Activated CD4-positive, alpha-beta T cell treated with anti-CD3 and anti-CD28 coated beads, Interleukin-2, amount 10 ng/mL, durations not matched to agents 7 days and 5 days (primary cell): ENCODE data around the gene MYOF. TPM values are rescaled to one million over a fixed set of nuclear protein-coding genes. Genes with fewer than 3 reads are reported as not detected.
"Not testable (repeated sequence)": the region's sequence is repeated elsewhere in the genome, so short reads cannot be mapped to it uniquely, and the experiment has no call there.

ENCODE experiments used
- CTCF ChIA-PET: fragments of 350-600 bp; sonication (Branson Sonifier 250); formaldehyde crosslinking; loops from one replicate; lab custom pipeline; 2021; ENCODE audit warnings: antibody characterized with exemption; lab: Charles Lee
- POLR2A ChIA-PET: fragments of 350-600 bp; sonication (Branson Sonifier 250); formaldehyde crosslinking; loops from one replicate; lab custom pipeline; 2021; ENCODE audit warnings: antibody characterized with exemption; lab: Charles Lee
- DNase-seq: peaks from one replicate; pipeline ENCODE4 v3.0.0-alpha.2; 2020
- H3K27ac Mint-ChIP-seq: one replicate; pipeline ENCODE4 v1.8.0; 2021; ENCODE audit warnings: mild to moderate bottlenecking, moderate library complexity, mixed read lengths
- H3K27me3 Mint-ChIP-seq: one replicate; pipeline ENCODE4 v1.8.0; 2021; ENCODE audit warnings: mixed read lengths
- H3K36me3 Mint-ChIP-seq: one replicate; pipeline ENCODE4 v1.8.0; 2021; ENCODE audit warnings: low read depth, mixed read lengths
- H3K4me1 Mint-ChIP-seq: one replicate; pipeline ENCODE4 v1.8.0; 2021; ENCODE audit warnings: mixed read lengths
- H3K4me3 Mint-ChIP-seq: one replicate; pipeline ENCODE4 v1.8.0; 2021; ENCODE audit warnings: mild to moderate bottlenecking, moderate library complexity, mixed read lengths
- H3K9me3 Mint-ChIP-seq: one replicate; pipeline ENCODE4 v1.8.0; 2021; ENCODE audit warnings: mixed read lengths
- total RNA-seq, 2 experiments: library from RNA; stranded (reverse); gene quantifications; one replicate each; pipeline ENCODE4 v1.2.3, GENCODE V29; 2021

MYOF gene
- total RNA-seq, 2 experiments from 2014 or later = 1.4 to 2.7 TPM

DNA sequence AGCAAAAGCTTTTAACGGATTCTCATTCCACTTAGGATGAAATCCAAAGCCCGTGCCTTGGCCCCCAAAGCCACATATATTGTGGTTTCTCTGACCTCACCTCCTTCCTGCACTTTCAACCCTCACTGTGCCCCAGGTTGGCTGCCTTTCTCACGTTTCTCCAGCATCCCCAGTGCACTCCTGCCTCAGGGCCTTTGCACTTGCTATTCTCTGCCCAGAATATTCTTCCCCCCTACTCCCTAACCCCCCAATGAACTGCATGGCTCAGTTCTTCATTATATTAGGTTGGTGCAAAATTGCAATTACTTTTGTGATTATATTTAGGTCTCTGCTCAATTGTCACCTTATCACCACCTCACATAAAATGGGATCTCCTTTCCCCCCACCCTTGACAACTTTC, 34.2 kb downstream of the MYOF start:
- POLR2A ChIA-PET = no interaction called here
- peaks cover 15% of the 10 kb centered on the region for H3K4me1 Mint-ChIP-seq

DNA sequence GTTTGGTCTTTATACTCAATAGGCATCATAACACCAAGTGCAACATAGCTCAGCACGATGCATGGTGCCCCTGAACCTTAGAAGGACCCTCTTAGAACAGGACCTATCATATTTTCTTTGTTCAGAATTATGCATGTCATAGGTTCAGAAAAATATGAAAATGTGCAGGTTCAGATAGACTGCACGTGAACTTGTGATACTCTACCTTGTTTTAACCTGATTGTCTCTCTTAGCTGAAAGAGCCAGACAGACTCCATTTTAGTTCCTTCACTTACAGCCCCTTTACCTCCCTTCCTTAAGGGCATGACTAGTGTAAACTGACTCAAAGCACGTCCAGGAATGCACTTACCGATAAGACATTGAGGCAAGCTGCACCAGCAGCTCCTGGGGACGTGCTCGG, 35.1 kb downstream of the MYOF start:
- no peaks in the 10 kb centered on the region for H3K27me3 Mint-ChIP-seq
- no peak for DNase-seq
- no peak overlapping the region for H3K27ac Mint-ChIP-seq
- H3K4me3 Mint-ChIP-seq = no peak overlapping the region
- H3K9me3 Mint-ChIP-seq = no peaks in the 10 kb centered on the region
- peaks cover 8% of the 10 kb centered on the region for H3K4me1 Mint-ChIP-seq
- ChIA-PET POLR2A (interaction anchor here (0.6 kb wide), 1 partner anchor 867 kb away, joined by 3 read pairs; no protein-coding TSS in a partner anchor), CTCF (no interaction called here)
- no peaks in the 10 kb centered on the region for H3K36me3 Mint-ChIP-seq

More for the DNA sequence above, 34.2 kb downstream of the MYOF start:
- CTCF ChIA-PET = no interaction called here
- H3K27ac Mint-ChIP-seq = no peak overlapping the region
- no peaks in the 10 kb centered on the region for H3K27me3 Mint-ChIP-seq
- no peaks in the 10 kb centered on the region for H3K9me3 Mint-ChIP-seq
- H3K36me3 Mint-ChIP-seq = no peaks in the 10 kb centered on the region
- DNase-seq = no peak
- no peak overlapping the region for H3K4me3 Mint-ChIP-seq

DNA sequence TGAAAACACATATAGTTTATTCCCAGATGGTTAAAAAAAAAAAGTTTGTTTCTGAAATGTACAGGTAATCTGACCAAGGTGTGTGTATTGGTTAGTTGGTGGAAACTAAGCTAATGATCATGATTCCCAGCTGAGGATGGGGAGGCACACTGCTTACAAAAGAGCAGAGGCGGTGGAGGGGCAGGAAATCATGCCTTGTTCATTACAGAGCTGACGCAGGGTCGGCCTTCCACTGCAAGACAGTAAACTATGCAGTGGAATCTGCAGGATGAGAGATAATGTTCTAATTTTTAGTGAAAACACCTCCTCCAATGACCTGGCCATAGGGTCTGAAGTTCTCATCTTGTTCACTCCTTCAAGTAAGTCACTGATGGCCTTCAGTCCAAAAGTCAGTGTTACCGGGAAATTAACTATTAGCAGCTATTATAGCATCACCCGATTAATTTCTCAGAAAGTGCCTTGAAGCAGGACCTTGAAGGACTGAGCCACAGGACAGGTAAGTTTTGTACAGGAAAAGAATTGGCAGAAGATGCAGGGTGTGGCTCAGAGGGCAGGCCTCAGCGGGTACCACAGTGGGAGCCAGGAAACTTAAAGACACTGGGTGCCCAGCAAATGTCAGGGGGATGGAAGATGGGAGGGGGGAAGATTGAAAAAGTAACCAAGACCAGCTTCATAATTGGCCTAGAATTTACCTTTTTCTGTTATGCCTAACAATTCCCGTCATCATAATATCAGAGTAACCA, 36.0 kb downstream of the MYOF start:
- Mint-ChIP-seq H3K4me3 (no peak overlapping the region), H3K9me3 (no peaks in the 10 kb centered on the region), H3K27ac (no peak overlapping the region), H3K36me3 (no peaks in the 10 kb centered on the region), H3K27me3 (no peaks in the 10 kb centered on the region), H3K4me1 (no peaks in the 10 kb centered on the region)
- CTCF ChIA-PET = interaction anchor here (0.6 to 1.2 kb wide), 3 partner anchors 34 to 65 kb away, joined by 3 to 5 read pairs (median 3); no protein-coding TSS in a partner anchor
- POLR2A ChIA-PET = no interaction called here
- no peak for DNase-seq

DNA sequence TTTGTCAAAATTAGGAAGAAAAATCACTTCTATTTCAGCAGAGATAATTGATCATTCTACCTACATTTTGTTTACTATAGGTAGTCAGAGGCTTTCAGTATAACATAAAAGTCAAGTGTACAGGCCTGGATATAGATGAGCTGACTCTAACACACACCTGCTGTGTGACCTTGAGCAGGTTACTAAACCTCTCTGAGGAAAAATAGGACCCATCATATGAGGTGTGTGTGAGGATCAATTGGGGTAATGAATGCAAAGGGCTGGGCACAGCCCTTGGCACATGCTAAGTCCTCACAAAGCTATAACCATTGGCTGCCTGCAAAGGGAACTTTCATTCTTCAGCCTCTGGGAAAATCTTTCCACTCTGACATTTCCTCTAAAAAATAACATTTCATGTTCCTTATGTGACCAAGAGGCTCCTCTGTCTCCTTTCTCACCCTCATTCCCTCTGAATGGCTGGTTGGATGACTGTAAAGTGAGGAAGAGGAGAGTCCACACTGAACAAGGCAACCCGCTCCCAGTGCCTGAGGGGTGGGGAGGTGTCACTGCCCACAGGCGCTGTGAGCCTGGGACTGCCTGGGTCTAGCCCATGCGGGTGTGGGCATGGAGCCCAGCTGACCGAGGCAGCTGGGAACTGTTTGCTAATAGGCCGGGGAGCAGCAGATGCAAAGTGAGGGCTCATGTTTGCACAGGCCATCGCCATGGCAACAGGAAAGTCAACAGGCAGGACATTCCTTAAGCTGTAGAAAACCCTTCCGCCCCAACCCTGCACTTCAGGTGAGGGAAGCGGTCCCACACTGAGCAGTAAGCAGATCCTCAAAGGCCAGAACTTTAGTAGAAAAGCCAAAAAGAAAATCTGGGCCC, 36.8 kb downstream of the MYOF start:
- Mint-ChIP-seq H3K36me3 (no peaks in the 10 kb centered on the region), H3K9me3 (no peaks in the 10 kb centered on the region), H3K4me1 (no peaks in the 10 kb centered on the region), H3K4me3 (no peak overlapping the region), H3K27me3 (no peaks in the 10 kb centered on the region), H3K27ac (no peak overlapping the region)
- CTCF ChIA-PET = interaction anchor here (1.2 to 4.3 kb wide), 2 partner anchors 12 to 66 kb away, joined by 5 to 14 read pairs; no protein-coding TSS in a partner anchor
- DNase-seq = no peak
- POLR2A ChIA-PET = no interaction called here

DNA sequence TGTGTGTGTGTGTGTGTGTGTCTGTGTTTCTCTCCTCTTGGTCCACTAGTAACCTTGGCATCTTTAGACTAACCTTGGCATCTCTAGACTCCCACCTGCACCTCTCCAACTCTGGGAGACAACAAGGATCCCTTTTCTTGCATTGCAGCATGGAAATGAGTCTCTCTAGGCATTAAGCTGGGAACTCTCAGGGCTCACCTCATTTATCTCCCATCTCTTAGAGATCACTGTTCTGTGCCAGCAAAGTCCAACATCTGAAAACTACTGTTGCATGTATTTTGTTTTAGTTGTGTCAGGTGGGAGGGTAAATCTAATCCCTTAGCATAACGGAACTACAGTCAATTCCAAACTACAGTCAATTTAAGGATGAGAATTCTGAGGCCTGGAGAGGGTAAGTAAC, 38.7 kb downstream of the MYOF start:
- no peak for DNase-seq
- Mint-ChIP-seq H3K4me3 (no peak overlapping the region), H3K36me3 (no peaks in the 10 kb centered on the region), H3K4me1 (no peaks in the 10 kb centered on the region), H3K9me3 (no peaks in the 10 kb centered on the region), H3K27me3 (no peaks in the 10 kb centered on the region), H3K27ac (no peak overlapping the region)
- POLR2A ChIA-PET = no interaction called here
- CTCF ChIA-PET = interaction anchor here (1.2 to 4.3 kb wide), 2 partner anchors 14 to 39 kb away, joined by 3 to 14 read pairs; no protein-coding TSS in a partner anchor

DNA sequence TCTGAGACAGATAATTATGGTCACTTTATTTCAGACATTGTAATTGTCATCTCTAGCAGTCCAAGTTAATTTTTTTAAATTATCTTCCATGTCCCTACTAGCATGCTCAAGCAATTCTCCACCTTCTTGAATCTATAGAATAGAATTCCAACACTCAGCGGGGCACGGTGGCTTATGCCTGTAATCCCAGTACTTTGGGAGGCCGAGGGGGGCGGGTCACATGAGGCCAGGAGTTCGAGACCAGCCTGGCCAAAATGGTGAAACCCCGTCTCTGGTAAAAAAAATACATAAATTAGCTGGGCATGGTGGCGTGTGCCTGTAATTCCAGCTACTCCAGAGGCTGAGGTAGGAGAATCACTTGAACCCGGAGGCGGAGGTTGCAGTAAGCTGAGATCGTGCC, 39.4 kb downstream of the MYOF start:
- DNase-seq, H3K4me3 Mint-ChIP-seq, H3K27me3 Mint-ChIP-seq, H3K27ac Mint-ChIP-seq, H3K4me1 Mint-ChIP-seq, POLR2A ChIA-PET, H3K36me3 Mint-ChIP-seq, H3K9me3 Mint-ChIP-seq: not testable (repeated sequence)
- CTCF ChIA-PET = interaction anchor here (1.0 to 4.3 kb wide), 3 partner anchors 12 to 23 kb away, joined by 3 to 14 read pairs (median 4); no protein-coding TSS in a partner anchor

DNA sequence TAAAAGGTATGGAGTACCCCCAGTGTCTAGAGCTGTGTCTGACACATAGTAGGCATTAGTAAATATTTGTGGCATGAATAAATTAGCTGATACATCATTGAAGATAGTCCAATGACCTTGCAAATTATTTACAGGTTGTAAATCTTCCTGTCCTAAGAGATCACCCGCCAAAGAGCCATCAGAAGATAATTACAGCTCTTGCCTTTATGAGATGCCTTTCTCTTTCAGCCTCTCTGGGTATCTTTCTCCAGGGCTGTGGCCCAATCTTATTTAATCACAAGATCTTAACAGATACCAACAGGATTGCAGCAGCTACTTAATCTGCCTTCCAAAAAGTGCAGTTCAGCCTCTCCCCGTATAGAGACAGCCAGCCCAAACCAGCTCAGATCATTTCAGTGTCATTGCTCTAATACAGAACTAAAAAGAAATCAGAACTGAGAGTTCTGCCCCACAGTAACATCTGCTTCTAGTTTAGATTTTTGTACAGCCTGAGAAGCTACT, 41.5 kb downstream of the MYOF start:
- Mint-ChIP-seq H3K9me3 (no peaks in the 10 kb centered on the region), H3K27me3 (no peaks in the 10 kb centered on the region), H3K36me3 (no peaks in the 10 kb centered on the region), H3K4me1 (no peaks in the 10 kb centered on the region), H3K27ac (no peak overlapping the region), H3K4me3 (no peak overlapping the region)
- no peak for DNase-seq
- POLR2A ChIA-PET = interaction anchor here (0.7 kb wide), 1 partner anchor 57 kb away, joined by 13 read pairs; no protein-coding TSS in a partner anchor
- CTCF ChIA-PET = interaction anchor here (0.6 to 4.3 kb wide), 6 partner anchors 17 to 90 kb away, joined by 3 to 14 read pairs (median 4); partner anchors contain the start of gene MYOF

DNA sequence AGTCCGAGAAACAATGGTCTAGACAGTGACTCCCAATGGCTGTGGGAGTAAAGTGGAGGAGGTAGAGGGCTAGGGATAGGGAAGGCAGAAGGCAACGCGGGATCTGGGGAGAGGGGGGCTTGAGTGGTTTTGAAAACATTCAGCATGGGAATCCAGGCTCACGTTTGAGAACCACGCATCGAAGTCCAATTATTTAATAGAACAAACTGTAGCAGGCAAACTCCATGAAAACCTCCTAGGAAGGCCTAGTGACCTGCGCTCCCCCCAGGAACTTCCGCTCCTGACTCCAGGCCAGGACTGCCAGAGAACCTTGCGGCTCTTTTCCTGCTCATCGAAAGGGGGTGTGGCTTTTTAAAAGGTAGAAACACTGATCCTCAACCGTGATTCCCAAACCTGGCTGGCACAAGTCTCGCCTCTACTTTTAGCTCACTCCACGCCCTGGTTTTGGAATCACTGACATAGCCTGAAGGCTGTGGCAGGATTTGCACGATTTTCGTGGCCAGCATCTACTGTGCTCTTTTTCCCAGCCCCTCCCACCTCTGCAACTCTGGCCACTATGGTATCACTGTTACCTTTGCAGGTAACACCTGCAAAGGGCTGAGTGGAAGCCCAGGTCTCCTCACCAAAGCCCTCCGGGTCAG, 43.4 kb downstream of the MYOF start:
- Mint-ChIP-seq H3K9me3 (no peaks in the 10 kb centered on the region), H3K27me3 (no peaks in the 10 kb centered on the region), H3K4me3 (no peak overlapping the region), H3K4me1 (no peaks in the 10 kb centered on the region), H3K27ac (no peak overlapping the region), H3K36me3 (no peaks in the 10 kb centered on the region)
- ChIA-PET CTCF (no interaction called here), POLR2A (no interaction called here)
- DNase-seq = no peak

DNA sequence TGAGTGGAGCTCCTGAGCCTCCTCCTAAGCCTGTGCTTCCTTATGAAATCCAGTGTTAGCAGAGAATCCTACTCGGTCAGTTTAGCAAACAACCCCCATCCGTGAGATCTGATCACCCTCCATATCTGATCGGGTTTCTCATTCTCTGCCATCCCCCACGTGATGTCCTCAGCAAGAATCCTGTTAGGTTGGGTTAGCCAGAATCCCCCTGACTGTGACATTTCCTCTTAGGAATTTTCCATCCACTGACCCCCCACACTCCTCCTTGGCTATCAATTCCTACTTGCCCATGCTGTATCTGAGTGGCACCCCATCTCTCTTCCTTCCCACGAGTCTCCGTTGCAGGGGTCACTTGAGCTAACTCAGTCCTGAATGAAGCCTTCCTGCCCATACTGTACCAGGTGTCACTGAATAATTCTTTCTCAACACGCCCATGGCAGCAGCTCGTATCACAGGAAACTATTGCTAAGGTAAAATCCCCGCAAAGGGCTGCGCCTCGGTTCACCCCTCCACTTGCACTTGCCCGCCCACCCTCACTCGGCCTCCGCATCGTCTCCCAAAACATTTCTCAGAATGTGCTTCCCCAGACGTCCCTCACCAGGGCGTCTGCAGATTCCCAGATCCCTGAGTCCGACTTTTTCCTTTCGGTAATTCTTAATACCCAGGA, 44.1 kb downstream of the MYOF start:
- no peaks in the 10 kb centered on the region for H3K9me3 Mint-ChIP-seq
- ChIA-PET CTCF (interaction anchor here (1.2 kb wide), 1 partner anchor 58 kb away, joined by 3 read pairs; no protein-coding TSS in a partner anchor), POLR2A (no interaction called here)
- H3K36me3 Mint-ChIP-seq = no peaks in the 10 kb centered on the region
- H3K27ac Mint-ChIP-seq = no peak overlapping the region
- DNase-seq = no peak
- H3K4me1 Mint-ChIP-seq = no peaks in the 10 kb centered on the region
- no peaks in the 10 kb centered on the region for H3K27me3 Mint-ChIP-seq
- no peak overlapping the region for H3K4me3 Mint-ChIP-seq

DNA sequence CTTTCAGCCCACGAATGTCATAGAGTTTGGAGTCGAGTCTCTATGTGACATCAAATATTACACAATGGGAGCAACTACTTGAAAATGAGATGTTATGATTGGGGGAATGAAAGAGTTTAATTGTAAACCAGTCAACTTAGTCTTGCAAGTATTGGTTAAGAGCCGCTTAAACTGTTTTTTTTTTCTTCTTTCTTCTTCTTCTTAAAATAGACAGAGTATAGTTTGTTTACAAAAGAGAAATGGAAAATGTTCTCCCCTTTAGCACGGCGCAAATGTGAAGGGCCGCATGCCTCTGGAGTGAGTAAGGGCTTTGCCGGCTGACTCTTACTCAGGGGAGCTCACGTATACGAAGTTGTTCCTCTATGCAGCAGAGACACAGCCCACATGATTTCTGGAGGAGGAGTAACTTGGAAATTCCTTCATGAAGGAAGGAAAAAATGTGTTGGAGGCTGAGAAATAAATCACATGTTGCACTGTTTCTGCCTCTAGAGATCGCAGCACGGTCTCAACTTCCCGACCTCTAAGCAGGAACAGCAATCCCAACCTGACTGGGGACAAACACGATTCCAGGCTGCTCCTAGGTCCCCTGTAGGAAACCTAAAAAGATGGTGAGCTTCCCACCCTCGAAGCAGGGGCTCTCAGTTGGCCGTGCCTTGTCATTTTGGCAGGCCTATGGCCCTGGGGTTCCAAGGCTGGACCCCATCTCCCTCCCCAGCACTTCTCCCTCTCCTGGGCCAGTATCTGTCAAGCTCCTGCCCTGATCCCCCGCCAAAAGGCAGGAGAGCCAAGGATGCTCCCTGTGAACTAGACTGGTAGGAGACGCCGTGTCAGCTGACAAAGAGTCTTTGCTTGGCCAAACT, 44.8 kb downstream of the MYOF start:
- DNase-seq = no peak
- Mint-ChIP-seq H3K9me3 (no peaks in the 10 kb centered on the region), H3K4me3 (no peak overlapping the region), H3K4me1 (no peaks in the 10 kb centered on the region), H3K27me3 (no peaks in the 10 kb centered on the region), H3K27ac (no peak overlapping the region), H3K36me3 (no peaks in the 10 kb centered on the region)
- CTCF ChIA-PET = interaction anchor here (1.1 to 1.2 kb wide), 2 partner anchors 25 to 57 kb away, joined by 3 read pairs; no protein-coding TSS in a partner anchor
- POLR2A ChIA-PET = no interaction called here

DNA sequence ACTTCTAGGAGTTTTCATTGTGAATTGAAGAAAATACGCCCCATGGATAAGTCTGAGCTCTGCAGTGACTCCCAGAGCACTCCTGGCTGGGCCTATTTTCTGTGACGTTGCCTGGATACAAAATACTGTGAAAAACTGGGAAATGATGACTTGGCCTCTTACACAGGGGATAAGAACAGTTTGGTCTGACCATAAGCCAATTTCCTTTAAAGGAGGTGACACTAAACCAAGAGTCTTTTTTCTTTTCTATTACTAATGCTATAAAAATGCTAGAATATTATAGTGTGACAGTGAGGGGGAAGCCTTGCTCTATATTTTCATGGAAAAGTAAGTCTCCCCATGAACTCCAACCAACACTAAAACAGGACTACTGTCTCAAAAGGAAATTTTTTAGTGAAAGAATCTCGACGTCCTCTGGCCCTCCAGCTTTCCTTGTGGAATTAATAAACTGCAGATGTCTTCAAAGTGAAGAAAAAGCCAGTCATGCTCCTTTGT, 45.5 kb downstream of the MYOF start:
- ChIA-PET POLR2A (no interaction called here), CTCF (interaction anchor here (1.1 kb wide), 1 partner anchor 25 kb away, joined by 3 read pairs; no protein-coding TSS in a partner anchor)
- no peaks in the 10 kb centered on the region for H3K27me3 Mint-ChIP-seq
- H3K9me3 Mint-ChIP-seq = no peaks in the 10 kb centered on the region
- H3K27ac Mint-ChIP-seq = no peak overlapping the region
- H3K36me3 Mint-ChIP-seq = no peaks in the 10 kb centered on the region
- no peaks in the 10 kb centered on the region for H3K4me1 Mint-ChIP-seq
- no peak for DNase-seq
- H3K4me3 Mint-ChIP-seq = no peak overlapping the region
